Measurements from ENCODE around the gene GJD2. TPM values are rescaled to one million over a fixed set of nuclear protein-coding genes. Genes with fewer than 3 reads are reported as not detected.

GJD2 gene
- total and polyA plus RNA-seq, 2 of the 13 experiments (the other 11 are each of a cell fraction or from before 2014, with no cell fraction given) = not detected

DNA sequence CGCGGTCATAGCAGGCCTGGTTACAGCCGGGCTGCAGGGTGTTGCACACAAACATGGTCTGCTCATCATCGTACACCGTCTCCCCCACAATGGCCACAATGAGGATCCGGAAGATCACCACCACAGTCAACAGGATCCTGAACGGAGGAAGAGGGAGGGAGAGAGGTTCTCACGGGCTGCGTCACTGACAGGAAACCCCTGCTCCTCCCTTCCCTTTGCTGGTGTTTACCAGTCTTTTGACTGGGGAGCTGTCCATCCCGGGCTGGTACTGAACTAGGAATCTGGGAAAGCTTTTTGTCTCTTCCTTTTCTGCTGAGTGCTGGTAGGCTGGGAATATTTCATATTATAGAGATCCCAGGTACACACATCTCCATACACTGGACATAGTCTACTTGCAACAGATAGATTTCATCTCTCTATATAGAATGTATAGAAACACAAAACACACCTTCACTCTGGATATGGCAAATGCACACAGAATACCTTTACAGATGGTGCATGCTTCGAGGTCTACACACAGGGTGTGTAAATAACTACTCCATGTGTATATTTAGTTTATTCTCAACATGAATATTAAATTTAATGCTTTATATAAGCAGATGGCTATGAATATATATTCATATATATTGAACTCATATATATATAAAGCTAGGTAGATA lies 1.4 kb downstream of the GJD2 start (continued):
- TF ChIP-seq, protein P1, sequence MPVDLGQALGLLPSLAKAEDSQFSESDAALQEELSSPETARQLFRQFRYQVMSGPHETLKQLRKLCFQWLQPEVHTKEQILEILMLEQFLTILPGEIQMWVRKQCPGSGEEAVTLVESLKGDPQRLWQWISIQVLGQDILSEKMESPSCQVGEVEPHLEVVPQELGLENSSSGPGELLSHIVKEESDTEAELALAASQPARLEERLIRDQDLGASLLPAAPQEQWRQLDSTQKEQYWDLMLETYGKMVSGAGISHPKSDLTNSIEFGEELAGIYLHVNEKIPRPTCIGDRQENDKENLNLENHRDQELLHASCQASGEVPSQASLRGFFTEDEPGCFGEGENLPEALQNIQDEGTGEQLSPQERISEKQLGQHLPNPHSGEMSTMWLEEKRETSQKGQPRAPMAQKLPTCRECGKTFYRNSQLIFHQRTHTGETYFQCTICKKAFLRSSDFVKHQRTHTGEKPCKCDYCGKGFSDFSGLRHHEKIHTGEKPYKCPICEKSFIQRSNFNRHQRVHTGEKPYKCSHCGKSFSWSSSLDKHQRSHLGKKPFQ (CRISPR knock-in tag; IDR thresholded peaks at IDR 0.05; ENCODE audit: insufficient replicate concordance) = no peak
- TF ChIP-seq SIN3A (IDR thresholded peaks at IDR 0.05; ENCODE audit: borderline replicate concordance, low read depth, low read length) = no peak

DNA sequence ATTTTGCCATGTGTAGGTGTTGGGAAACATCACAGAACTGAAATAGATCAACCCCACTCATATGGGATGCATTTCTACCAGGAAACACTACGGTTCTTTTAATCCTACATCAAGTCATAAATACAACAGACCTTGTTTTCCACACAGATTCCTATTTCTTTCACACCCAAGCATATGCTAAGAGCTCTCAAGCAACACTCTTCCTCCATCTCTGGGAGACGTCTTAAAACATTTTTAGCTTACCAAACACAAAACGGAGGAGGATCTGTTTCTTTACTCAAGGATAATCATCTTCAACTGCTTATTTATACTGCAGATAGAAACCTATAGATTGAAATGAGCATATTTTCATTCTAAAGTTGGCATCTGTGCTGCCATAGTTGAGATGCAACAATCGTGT lies 5.1 kb downstream of the GJD2 start:
- Histone ChIP-seq H4K20me1 (ENCODE audit: insufficient read depth, low read length) (no peaks in the 10 kb centered on the region), H3K4me1 (ENCODE audit: insufficient read depth, low read length) (no peaks in the 10 kb centered on the region), H2AFZ (ENCODE audit: low read length) (no peak overlapping the region), H3K79me2 (ENCODE audit: insufficient read depth, low read length) (no peaks in the 10 kb centered on the region), H3K4me3 (replicated peaks in 1 of 3; ENCODE audit: insufficient read depth in 1 of 3, low read depth in 2 of 3, low read length in 3 of 3) (no peak overlapping the region), H3K36me3 (replicated peaks in 1 of 2; ENCODE audit: control insufficient read depth in 1 of 2, insufficient read depth in 2 of 2, low read length in 2 of 2) (no peaks in the 10 kb centered on the region), H3K27me3 (ENCODE audit: control insufficient read depth in 1 of 2, insufficient read depth in 2 of 2, low read length in 2 of 2) (peaks cover 0 to 17% of the 10 kb centered on the region in 2 experiments; a peak in 3 of 5 replicates), H3K27ac (ENCODE audit: extremely low read length, insufficient read depth, low read length) (no peak overlapping the region), H3K4me2 (ENCODE audit: low read depth, low read length) (no peak overlapping the region), H3K9me3 (ENCODE audit: low read length) (no peaks in the 10 kb centered on the region), H3K9ac (ENCODE audit: insufficient read depth, low read depth, low read length) (no peak overlapping the region)
- no peak for DNase-seq (ENCODE audit: low spot score)
- BruUV-seq (replicated peaks) = no TSS peak
- ChIA-PET CTCF (ENCODE audit: low intra/inter-chr PET ratio, low total read pairs) (no interaction called here), POLR2A (no interaction called here)
- in situ Hi-C loops (cut with HindIII; ENCODE audit: extremely low pct_ligation_motif_present, low pct_unique_long_range_greater_than_20kb) (no loop called here), intact Hi-C loops (cut with micrococcal nuclease; ENCODE audit: unreplicated experiment) (loop anchor here (2.0 kb wide), 1 partner anchor 19 kb away; no protein-coding TSS in a partner anchor)
- TF ChIP-seq PHF20 (CRISPR knock-in tag; IDR thresholded peaks at IDR 0.05) (no peak), SSRP1 (CRISPR knock-in tag; IDR thresholded peaks at IDR 0.05) (no peak), YY1 (IDR thresholded peaks at IDR 0.05; ENCODE audit: insufficient read depth, insufficient replicate concordance, low read depth, low read length) (no peak), MAFF (IDR thresholded peaks at IDR 0.05; ENCODE audit: low read depth, low read length) (no peak)
- TF ChIP-seq, protein P2, sequence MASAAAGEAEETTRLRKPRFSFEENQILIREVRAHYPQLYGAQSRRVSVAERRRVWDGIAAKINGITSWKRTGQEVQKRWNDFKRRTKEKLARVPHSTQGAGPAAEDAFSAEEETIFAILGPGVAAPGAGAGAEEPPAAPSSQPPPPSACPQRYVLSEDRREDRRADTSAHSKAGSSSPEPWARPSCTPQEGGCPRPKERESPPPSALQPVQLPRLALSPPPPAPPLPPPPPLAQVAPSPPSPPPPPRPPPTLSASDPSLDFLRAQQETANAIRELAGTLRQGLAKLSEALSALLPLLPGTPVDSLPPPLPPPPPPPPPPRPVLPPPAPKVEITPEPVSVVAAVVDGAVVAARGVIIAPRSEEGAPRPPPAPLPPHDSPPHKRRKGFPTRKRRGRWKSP (CRISPR knock-in tag; IDR thresholded peaks at IDR 0.05) = no peak
- ATAC-seq = no peak
- no peak for FAIRE-seq
- 15% methylated on average over 4 of the region's 4 CpGs for WGBS (ENCODE audit: low lambda C conversion rate)
